HepG2 (cell line): Measurements from ENCODE around the gene DOC2A. TPM values are rescaled to one million over a fixed set of nuclear protein-coding genes. Genes with fewer than 3 reads are reported as not detected.

Source experiments
- EZH2 ChIP-seq: conservative IDR thresholded peaks from 2 replicates; pipeline ENCODE4 v1.6.1; 2012; ENCODE audit warnings: mild to moderate bottlenecking, low read depth, low read length, moderate library complexity
- MTA3 ChIP-seq: sonication (generic); formaldehyde crosslinking; IDR thresholded peaks from 2 replicates; pipeline ENCODE4 v1.4.0; 2020; ENCODE audit warnings: missing genetic modification reagents
- TBP ChIP-seq: sonication (generic); formaldehyde crosslinking; IDR thresholded peaks from 2 replicates; pipeline ENCODE4 v1.5.0; 2020; ENCODE audit warnings: missing genetic modification reagents
- ZBTB42 ChIP-seq: sonication (generic); formaldehyde crosslinking; IDR thresholded peaks from 2 replicates; pipeline ENCODE4 v1.5.0; 2020; ENCODE audit warnings: mild to moderate bottlenecking, missing genetic modification reagents
- ZIK1 ChIP-seq: sonication (generic); formaldehyde crosslinking; IDR thresholded peaks from 2 replicates; pipeline ENCODE4 v1.5.0; 2020; ENCODE audit warnings: mild to moderate bottlenecking, low read depth, missing genetic modification reagents, borderline replicate concordance
- ZNF207 ChIP-seq: fragments of 450-650 bp; IDR thresholded peaks from 2 replicates; pipeline ENCODE4 v1.6.1; 2016; ENCODE audit warnings: antibody characterized with exemption, borderline replicate concordance
- ZNF235 ChIP-seq: sonication (generic); formaldehyde crosslinking; IDR thresholded peaks from 2 replicates; pipeline ENCODE4 v1.8.1; 2023; ENCODE audit warnings: mild to moderate bottlenecking, missing genetic modification reagents, borderline replicate concordance
- ZNF337 ChIP-seq: sonication (generic); formaldehyde crosslinking; IDR thresholded peaks from 2 replicates; pipeline ENCODE4 v1.5.1; 2020; ENCODE audit warnings: missing genetic modification reagents, low read depth, mild to moderate bottlenecking, borderline replicate concordance
- ZNF383 ChIP-seq: sonication (generic); formaldehyde crosslinking; IDR thresholded peaks from 2 replicates; pipeline ENCODE4 v1.4.0; 2020; ENCODE audit warnings: missing genetic modification reagents, mild to moderate bottlenecking, borderline replicate concordance
- ZNF883 ChIP-seq: sonication (generic); formaldehyde crosslinking; IDR thresholded peaks from 2 replicates; pipeline ENCODE4 v1.5.1; 2020; ENCODE audit warnings: mild to moderate bottlenecking, missing genetic modification reagents; ENCODE audit errors: not compliant biosample characterization
- ZSCAN29 ChIP-seq: sonication (generic); formaldehyde crosslinking; conservative IDR thresholded peaks from 2 replicates; pipeline ENCODE4 v1.4.0; 2020; ENCODE audit warnings: mild to moderate bottlenecking, missing genetic modification reagents
- polyA plus RNA-seq, 8 experiments: library from polyadenylated mRNA; depleted of rRNA in 3 of 8; stranded (reverse) in 7 of 8; unstranded in 1 of 8; fragments of >200 nt; fragmentation: Illumina TruSeq in 4 of 8; extraction: Trizol in 4 of 8; gene quantifications; 2 replicates each; pipeline versions ENCODE4 v1.2.1 to v1.2.3, GENCODE V29; 2011 to 2016; ENCODE audit warnings: low read depth in 4 of 8, missing spikeins in 1 of 8, mixed read lengths in 1 of 8; ENCODE audit not compliant: insufficient read depth in 1 of 8
- total RNA-seq, 5 experiments: library from RNA; depleted of rRNA; stranded (reverse); fragments of >200 nt; fragmentation: Illumina TruSeq; extraction: Trizol; gene quantifications; 2 replicates each; pipeline ENCODE4 v1.2.3, GENCODE V29; 2016; ENCODE audit warnings: low read depth in 1 of 5
- TF ChIP-seq, protein P1 (sequence below): sonication (generic); formaldehyde crosslinking; IDR thresholded peaks from 2 replicates; pipeline ENCODE4 v1.5.0; 2020; ENCODE audit warnings: mild to moderate bottlenecking, missing genetic modification reagents
- TF ChIP-seq, protein P2 (sequence below): sonication (generic); formaldehyde crosslinking; IDR thresholded peaks from 2 replicates; pipeline ENCODE4 v1.5.1; 2020; ENCODE audit warnings: missing genetic modification reagents, mild to moderate bottlenecking, borderline replicate concordance
- TF ChIP-seq, protein P3 (sequence below): sonication (generic); formaldehyde crosslinking; IDR thresholded peaks from 2 replicates; pipeline ENCODE4 v1.5.0; 2020; ENCODE audit warnings: mild to moderate bottlenecking, missing genetic modification reagents, moderate library complexity
- TF ChIP-seq, protein P4 (sequence below): sonication (generic); formaldehyde crosslinking; IDR thresholded peaks from 2 replicates; pipeline ENCODE4 v1.5.1; 2020; ENCODE audit warnings: missing genetic modification reagents, mild to moderate bottlenecking, borderline replicate concordance
- TF ChIP-seq, protein P5 (sequence below): sonication (generic); formaldehyde crosslinking; IDR thresholded peaks from 2 replicates; pipeline ENCODE4 v1.5.1; 2020; ENCODE audit warnings: missing genetic modification reagents, mild to moderate bottlenecking, borderline replicate concordance
- TF ChIP-seq, protein P6 (sequence below): sonication (generic); formaldehyde crosslinking; IDR thresholded peaks from 2 replicates; pipeline ENCODE4 v1.8.1; 2023; ENCODE audit warnings: mild to moderate bottlenecking, moderate library complexity, missing genetic modification reagents

DOC2A gene
- total and polyA plus RNA-seq, 2 of the 13 experiments (the other 11 are each of a cell fraction or from before 2014, with no cell fraction given) = 0.15 to 0.55 TPM

DNA sequence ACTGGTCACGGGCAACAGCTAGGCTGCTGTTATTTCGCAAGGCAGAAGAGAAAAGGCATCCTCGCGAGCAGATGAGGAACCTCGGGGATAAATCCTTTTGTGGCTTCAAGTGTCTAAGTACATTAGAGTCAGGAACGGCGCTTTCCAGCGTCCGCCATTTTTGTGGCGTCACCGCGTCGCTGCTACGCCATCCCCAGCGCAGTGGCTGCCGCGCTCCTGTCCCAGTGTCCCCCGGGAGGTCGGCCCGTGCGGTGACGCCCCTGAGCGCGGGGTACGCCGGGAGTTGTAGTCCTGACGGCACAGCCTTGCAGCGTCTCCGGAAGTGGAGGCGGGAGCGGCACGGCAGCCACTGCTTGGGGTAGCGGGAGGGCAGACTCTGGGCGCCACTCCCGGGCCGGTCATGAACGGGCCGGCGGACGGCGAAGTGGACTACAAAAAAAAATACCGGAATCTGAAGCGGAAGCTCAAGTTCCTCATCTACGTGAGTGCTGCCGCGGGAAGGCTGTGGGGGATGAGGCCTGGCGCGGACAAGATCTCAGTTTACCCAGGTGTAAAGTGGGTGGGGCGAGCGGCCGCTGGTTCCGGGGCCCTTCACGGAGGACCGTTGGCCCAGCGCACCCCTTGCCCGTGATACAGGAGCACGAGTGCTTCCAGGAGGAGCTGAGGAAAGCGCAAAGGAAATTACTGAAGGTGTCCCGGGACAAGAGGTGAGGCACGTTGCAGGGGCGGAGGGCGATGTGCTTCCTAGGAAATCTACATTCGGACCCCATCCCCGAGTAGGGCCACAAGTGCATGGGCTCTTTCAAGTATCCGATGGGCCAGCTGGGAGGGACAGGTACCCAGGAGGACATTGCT lies 14.7 kb downstream of the DOC2A start, which contains the start of gene INO80E (continued):
- TF ChIP-seq, protein P1, sequence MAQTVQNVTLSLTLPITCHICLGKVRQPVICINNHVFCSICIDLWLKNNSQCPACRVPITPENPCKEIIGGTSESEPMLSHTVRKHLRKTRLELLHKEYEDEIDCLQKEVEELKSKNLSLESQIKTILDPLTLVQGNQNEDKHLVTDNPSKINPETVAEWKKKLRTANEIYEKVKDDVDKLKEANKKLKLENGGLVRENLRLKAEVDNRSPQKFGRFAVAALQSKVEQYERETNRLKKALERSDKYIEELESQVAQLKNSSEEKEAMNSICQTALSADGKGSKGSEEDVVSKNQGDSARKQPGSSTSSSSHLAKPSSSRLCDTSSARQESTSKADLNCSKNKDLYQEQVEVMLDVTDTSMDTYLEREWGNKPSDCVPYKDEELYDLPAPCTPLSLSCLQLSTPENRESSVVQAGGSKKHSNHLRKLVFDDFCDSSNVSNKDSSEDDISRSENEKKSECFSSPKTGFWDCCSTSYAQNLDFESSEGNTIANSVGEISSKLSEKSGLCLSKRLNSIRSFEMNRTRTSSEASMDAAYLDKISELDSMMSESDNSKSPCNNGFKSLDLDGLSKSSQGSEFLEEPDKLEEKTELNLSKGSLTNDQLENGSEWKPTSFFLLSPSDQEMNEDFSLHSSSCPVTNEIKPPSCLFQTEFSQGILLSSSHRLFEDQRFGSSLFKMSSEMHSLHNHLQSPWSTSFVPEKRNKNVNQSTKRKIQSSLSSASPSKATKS (CRISPR knock-in tag) = peak; percentile 92; the same call in 1 of the 2 replicates
- TF ChIP-seq, protein P2, sequence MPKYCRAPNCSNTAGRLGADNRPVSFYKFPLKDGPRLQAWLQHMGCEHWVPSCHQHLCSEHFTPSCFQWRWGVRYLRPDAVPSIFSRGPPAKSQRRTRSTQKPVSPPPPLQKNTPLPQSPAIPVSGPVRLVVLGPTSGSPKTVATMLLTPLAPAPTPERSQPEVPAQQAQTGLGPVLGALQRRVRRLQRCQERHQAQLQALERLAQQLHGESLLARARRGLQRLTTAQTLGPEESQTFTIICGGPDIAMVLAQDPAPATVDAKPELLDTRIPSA (CRISPR knock-in tag) = no peak; the same call in 1 of the 2 replicates
- TF ChIP-seq, protein P3, sequence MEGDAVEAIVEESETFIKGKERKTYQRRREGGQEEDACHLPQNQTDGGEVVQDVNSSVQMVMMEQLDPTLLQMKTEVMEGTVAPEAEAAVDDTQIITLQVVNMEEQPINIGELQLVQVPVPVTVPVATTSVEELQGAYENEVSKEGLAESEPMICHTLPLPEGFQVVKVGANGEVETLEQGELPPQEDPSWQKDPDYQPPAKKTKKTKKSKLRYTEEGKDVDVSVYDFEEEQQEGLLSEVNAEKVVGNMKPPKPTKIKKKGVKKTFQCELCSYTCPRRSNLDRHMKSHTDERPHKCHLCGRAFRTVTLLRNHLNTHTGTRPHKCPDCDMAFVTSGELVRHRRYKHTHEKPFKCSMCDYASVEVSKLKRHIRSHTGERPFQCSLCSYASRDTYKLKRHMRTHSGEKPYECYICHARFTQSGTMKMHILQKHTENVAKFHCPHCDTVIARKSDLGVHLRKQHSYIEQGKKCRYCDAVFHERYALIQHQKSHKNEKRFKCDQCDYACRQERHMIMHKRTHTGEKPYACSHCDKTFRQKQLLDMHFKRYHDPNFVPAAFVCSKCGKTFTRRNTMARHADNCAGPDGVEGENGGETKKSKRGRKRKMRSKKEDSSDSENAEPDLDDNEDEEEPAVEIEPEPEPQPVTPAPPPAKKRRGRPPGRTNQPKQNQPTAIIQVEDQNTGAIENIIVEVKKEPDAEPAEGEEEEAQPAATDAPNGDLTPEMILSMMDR (CRISPR knock-in tag) = peak; percentile 45; the same call in 1 of the 2 replicates
- TF ChIP-seq, protein P4, sequence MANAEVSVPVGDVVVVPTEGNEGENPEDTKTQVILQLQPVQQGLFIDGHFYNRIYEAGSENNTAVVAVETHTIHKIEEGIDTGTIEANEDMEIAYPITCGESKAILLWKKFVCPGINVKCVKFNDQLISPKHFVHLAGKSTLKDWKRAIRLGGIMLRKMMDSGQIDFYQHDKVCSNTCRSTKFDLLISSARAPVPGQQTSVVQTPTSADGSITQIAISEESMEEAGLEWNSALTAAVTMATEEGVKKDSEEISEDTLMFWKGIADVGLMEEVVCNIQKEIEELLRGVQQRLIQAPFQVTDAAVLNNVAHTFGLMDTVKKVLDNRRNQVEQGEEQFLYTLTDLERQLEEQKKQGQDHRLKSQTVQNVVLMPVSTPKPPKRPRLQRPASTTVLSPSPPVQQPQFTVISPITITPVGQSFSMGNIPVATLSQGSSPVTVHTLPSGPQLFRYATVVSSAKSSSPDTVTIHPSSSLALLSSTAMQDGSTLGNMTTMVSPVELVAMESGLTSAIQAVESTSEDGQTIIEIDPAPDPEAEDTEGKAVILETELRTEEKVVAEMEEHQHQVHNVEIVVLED = peak; percentile 99
- TF ChIP-seq MTA3 (CRISPR knock-in tag) = no peak
- TF ChIP-seq, protein P5, sequence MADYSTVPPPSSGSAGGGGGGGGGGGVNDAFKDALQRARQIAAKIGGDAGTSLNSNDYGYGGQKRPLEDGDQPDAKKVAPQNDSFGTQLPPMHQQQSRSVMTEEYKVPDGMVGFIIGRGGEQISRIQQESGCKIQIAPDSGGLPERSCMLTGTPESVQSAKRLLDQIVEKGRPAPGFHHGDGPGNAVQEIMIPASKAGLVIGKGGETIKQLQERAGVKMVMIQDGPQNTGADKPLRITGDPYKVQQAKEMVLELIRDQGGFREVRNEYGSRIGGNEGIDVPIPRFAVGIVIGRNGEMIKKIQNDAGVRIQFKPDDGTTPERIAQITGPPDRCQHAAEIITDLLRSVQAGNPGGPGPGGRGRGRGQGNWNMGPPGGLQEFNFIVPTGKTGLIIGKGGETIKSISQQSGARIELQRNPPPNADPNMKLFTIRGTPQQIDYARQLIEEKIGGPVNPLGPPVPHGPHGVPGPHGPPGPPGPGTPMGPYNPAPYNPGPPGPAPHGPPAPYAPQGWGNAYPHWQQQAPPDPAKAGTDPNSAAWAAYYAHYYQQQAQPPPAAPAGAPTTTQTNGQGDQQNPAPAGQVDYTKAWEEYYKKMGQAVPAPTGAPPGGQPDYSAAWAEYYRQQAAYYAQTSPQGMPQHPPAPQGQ (CRISPR knock-in tag) = peak; percentile 8; the same call in 1 of the 2 replicates
- 0 out of 2 replicates have a peak, but pooled peaks have one; percentile 53 for TF ChIP-seq ZNF383 (CRISPR knock-in tag)
- TF ChIP-seq ZNF883 (CRISPR knock-in tag) = no peak
- peak; percentile 77 for TF ChIP-seq ZIK1
- TF ChIP-seq ZNF207 = no peak
- TF ChIP-seq, protein P6, sequence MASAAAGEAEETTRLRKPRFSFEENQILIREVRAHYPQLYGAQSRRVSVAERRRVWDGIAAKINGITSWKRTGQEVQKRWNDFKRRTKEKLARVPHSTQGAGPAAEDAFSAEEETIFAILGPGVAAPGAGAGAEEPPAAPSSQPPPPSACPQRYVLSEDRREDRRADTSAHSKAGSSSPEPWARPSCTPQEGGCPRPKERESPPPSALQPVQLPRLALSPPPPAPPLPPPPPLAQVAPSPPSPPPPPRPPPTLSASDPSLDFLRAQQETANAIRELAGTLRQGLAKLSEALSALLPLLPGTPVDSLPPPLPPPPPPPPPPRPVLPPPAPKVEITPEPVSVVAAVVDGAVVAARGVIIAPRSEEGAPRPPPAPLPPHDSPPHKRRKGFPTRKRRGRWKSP (CRISPR knock-in tag) = peak; percentile 84
- peak; percentile 95 for TF ChIP-seq ZNF337
- peak; percentile 96; the same call in 1 of the 2 replicates for TF ChIP-seq TBP
- no peak; the same call in 1 of the 2 replicates for TF ChIP-seq ZSCAN29
- no peak for TF ChIP-seq ZBTB42 (CRISPR knock-in tag)
- TF ChIP-seq ZNF235 (CRISPR knock-in tag) = peak; percentile 95
- no peak for TF ChIP-seq EZH2
